PC-9 (cell line): Measurements from ENCODE around the gene ZNF256. TPM values are rescaled to one million over a fixed set of nuclear protein-coding genes. Genes with fewer than 3 reads are reported as not detected.
A peak's percentile ranks its signal among the peaks of the same experiment; 100 is the strongest.
"Not testable (repeated sequence)": the region's sequence is repeated elsewhere in the genome, so short reads cannot be mapped to it uniquely, and the experiment has no call there.

Source experiments
- BruUV-seq: library from RNA; stranded (reverse); fragments of 400-500 nt; replicated peaks from 2 replicates; lab custom pipeline; 2021; lab: Mats Ljungman, UMichigan
- CTCF ChIA-PET: fragments of 300-600 bp; sonication (Branson Sonifier 250); formaldehyde crosslinking; loops from one replicate; lab custom pipeline; 2022; ENCODE audit warnings: antibody characterized with exemption; lab: Charles Lee
- POLR2A ChIA-PET: fragments of 300-600 bp; sonication (Branson Sonifier 250); formaldehyde crosslinking; loops from one replicate; lab custom pipeline; 2022; ENCODE audit warnings: antibody characterized with exemption; ENCODE audit not compliant: unreplicated experiment; lab: Charles Lee
- DNase-seq, 2 experiments: peaks; one replicate each; pipeline versions ENCODE4 v3.0.0 to v3.0.0-alpha.2; 2015 to 2022; ENCODE audit warnings: mixed read lengths in 1 of 2
- H2AFZ ChIP-seq: fragments of 200-600 bp; sonication (generic); 2 replicates; pipeline ENCODE4 v1.8.1; 2017; ENCODE audit warnings: antibody characterized with exemption
- H3F3A ChIP-seq: fragments of 200-600 bp; sonication (generic); 2 replicates; pipeline ENCODE4 v1.8.1; 2017; ENCODE audit warnings: antibody characterized with exemption, mild to moderate bottlenecking, low read depth; ENCODE audit not compliant: insufficient read depth
- H3K27ac ChIP-seq: fragments of 200-600 bp; sonication (generic); 2 replicates; pipeline ENCODE4 v1.6.1; 2016; ENCODE audit warnings: mixed run types
- H3K27me3 ChIP-seq: fragments of 200-600 bp; sonication (generic); 2 replicates; pipeline ENCODE4 v1.6.1; 2016; ENCODE audit warnings: low read depth, mixed run types; ENCODE audit not compliant: insufficient read depth
- H3K36me3 ChIP-seq: fragments of 200-600 bp; sonication (generic); 2 replicates; pipeline ENCODE4 v1.6.1; 2016; ENCODE audit warnings: low read depth, mixed run types
- H3K4me1 ChIP-seq: fragments of 200-600 bp; sonication (generic); replicated peaks from 2 replicates; pipeline ENCODE4 v1.6.1; 2016; ENCODE audit warnings: mixed run types; ENCODE audit not compliant: insufficient read depth
- H3K4me2 ChIP-seq: fragments of 200-600 bp; sonication (generic); 2 replicates; pipeline ENCODE4 v1.6.1; 2017; ENCODE audit warnings: mixed run types
- H3K4me3 ChIP-seq: fragments of 200-600 bp; sonication (generic); 2 replicates; pipeline ENCODE4 v1.6.1; 2016; ENCODE audit warnings: mixed run types
- H3K79me2 ChIP-seq: fragments of 200-600 bp; sonication (generic); 2 replicates; pipeline ENCODE4 v1.6.1; 2017; ENCODE audit warnings: low read depth, mixed run types
- H3K9me2 ChIP-seq: fragments of 200-600 bp; sonication (generic); 2 replicates; pipeline ENCODE4 v1.8.1; 2017; ENCODE audit warnings: mild to moderate bottlenecking; ENCODE audit not compliant: insufficient read depth
- H3K9me3 ChIP-seq: fragments of 200-600 bp; sonication (generic); 2 replicates; pipeline ENCODE4 v1.8.1; 2016; ENCODE audit warnings: low read depth; ENCODE audit not compliant: insufficient read depth
- H4K20me1 ChIP-seq: fragments of 200-600 bp; sonication (generic); 2 replicates; pipeline ENCODE4 v1.8.1; 2017; ENCODE audit not compliant: insufficient read depth
- CTCF ChIP-seq: fragments of 200-600 bp; sonication (generic); conservative IDR thresholded peaks from 2 replicates; pipeline ENCODE4 v1.6.1; 2017; ENCODE audit warnings: mixed run types, antibody characterized with exemption, mild to moderate bottlenecking, moderate library complexity
- EZH2 ChIP-seq: fragments of 200-600 bp; sonication (generic); IDR thresholded peaks from 2 replicates; pipeline ENCODE4 v1.8.0; 2017; ENCODE audit warnings: antibody characterized with exemption, low read depth
- intact Hi-C: fragments of 100-400 bp; cut with micrococcal nuclease; formaldehyde crosslinking; loops from one replicate; pipeline ENCODE4 v1.10.0; 2022; ENCODE audit not compliant: unreplicated experiment
- total RNA-seq: library from RNA; stranded (reverse); gene quantifications from 2 replicates; pipeline ENCODE4 v1.2.3, GENCODE V29; 2021

ZNF256 gene
- total RNA-seq, 1 experiment from 2014 or later = 6.4 TPM

- H3K4me2 ChIP-seq = no peak overlapping the region
Observed at GRCh38 chr19:57935731-57936130, 11.8 kb downstream of the ZNF256 start.

DNA sequence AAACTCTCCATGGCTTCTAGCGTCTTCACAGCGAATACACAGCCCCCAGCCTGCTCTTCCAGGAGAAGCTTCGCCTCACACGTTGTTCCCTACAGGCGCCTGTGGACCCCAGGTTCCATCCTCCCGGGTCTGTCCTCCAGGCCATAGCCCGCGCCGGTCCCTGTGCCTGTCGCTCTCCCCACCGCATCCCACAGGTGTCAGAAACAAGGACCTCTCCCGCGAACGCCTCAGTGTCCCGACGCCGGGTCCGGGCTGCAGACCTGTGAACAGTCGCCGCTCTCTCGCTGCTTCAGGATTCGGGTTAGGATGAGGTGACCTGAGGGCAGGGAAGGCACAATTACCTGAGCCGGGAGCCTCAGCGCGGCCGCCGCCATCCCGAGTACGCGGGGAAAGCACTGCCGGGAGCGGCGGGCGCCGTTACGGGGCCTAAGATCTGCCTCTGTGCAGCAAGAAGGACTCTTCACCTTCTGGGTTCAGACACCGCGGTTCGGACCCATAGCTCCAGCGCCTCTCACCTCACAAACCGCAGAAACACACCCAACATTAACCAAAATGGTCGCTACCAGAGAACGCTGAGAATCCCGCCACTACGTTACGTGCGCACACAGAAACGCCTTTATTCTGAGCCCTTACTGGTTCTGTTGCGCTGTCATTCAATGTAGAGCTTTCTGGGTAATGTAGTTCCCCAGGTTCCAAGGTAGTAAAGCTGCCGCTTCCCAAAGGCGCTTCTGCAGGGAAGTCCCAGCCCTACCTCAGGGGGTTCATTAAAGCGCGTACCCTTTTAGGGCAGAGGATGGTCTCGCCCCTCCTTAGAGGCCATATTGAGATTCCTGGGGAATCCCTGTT, 12.5 kb downstream of the ZNF256 start, which contains the start of gene ZNF418:
ZNF418 (minus strand) TSS at position 583 of the 846 bp plus-strand sequence. CDS start 1,580 bp downstream, outside the sequence.
- no peaks in the 10 kb centered on the region; the same call in 1 of the 2 replicates for H3K36me3 ChIP-seq
- peak within 1 kb of the TSS; percentile 67 for H3K4me2 ChIP-seq
- H3F3A ChIP-seq = no peaks in the 10 kb centered on the region
- CTCF ChIA-PET = no interaction called here
- no peaks in the 10 kb centered on the region for H3K79me2 ChIP-seq
- TF ChIP-seq EZH2 (no peak), CTCF (no peak)
- H3K27me3 ChIP-seq = no peaks in the 10 kb centered on the region
- no peaks in the 10 kb centered on the region for H3K4me1 ChIP-seq
- peak within 1 kb of the TSS; percentile 82 for H2AFZ ChIP-seq
- no peak within 1 kb of the TSS for H3K27ac ChIP-seq
- H3K9me2 ChIP-seq = no peaks in the 10 kb centered on the region
- BruUV-seq = no TSS peak
- H3K9me3 ChIP-seq = peaks cover 67% of the 10 kb centered on the region
- peak; percentile 49 to 65 for DNase-seq
- H4K20me1 ChIP-seq = no peaks in the 10 kb centered on the region
- POLR2A ChIA-PET = interaction anchor here (0.7 kb wide), 1 partner anchor 500 kb away, joined by 4 read pairs; the partner anchor contains the start of gene ZNF749
- intact Hi-C loops = no loop called here
- H3K4me3 ChIP-seq = peak within 1 kb of the TSS; percentile 60

More at GRCh38 chr19:57935731-57936130, 11.8 kb downstream of the ZNF256 start:
- BruUV-seq = no TSS peak
- Histone ChIP-seq H3K36me3 (peaks cover 6% of the 10 kb centered on the region; the same call in 1 of the 2 replicates), H3K4me3 (peak overlapping the region; percentile 60), H3K9me2 (no peaks in the 10 kb centered on the region), H3K79me2 (no peaks in the 10 kb centered on the region), H3K9me3 (peaks cover 73% of the 10 kb centered on the region), H3F3A (no peaks in the 10 kb centered on the region), H4K20me1 (no peaks in the 10 kb centered on the region), H3K27ac (no peak overlapping the region), H2AFZ (no peak overlapping the region), H3K4me1 (no peaks in the 10 kb centered on the region), H3K27me3 (no peaks in the 10 kb centered on the region)
- DNase-seq = no peak
- ChIA-PET POLR2A (interaction anchor here (0.7 kb wide), 1 partner anchor 500 kb away, joined by 4 read pairs; the partner anchor contains the start of gene ZNF749), CTCF (no interaction called here)
- intact Hi-C loops = no loop called here
- TF ChIP-seq EZH2 (no peak), CTCF (no peak)

- Histone ChIP-seq H2AFZ (no peak overlapping the region), H3K27ac (no peak overlapping the region), H3K4me3 (no peak overlapping the region), H3K36me3 (no peaks in the 10 kb centered on the region), H3K79me2 (no peaks in the 10 kb centered on the region), H3K9me3 (peaks cover 45% of the 10 kb centered on the region), H3F3A (no peaks in the 10 kb centered on the region), H3K4me1 (no peaks in the 10 kb centered on the region), H4K20me1 (no peaks in the 10 kb centered on the region), H3K9me2 (no peaks in the 10 kb centered on the region), H3K27me3 (peaks cover 13% of the 10 kb centered on the region), H3K4me2 (no peak overlapping the region)
- POLR2A ChIA-PET = no interaction called here
- intact Hi-C loops = no loop called here
- TF ChIP-seq EZH2 (no peak), CTCF (no peak)
- CTCF ChIA-PET = no interaction called here
- no TSS peak for BruUV-seq
- DNase-seq = no peak
Observed at GRCh38 chr19:57927587-57927986, 19.9 kb downstream of the ZNF256 start.

- Histone ChIP-seq H2AFZ (peak within 1 kb of the TSS; percentile 76), H3K36me3 (peaks cover 21% of the 10 kb centered on the region), H3K4me3 (peak within 1 kb of the TSS; percentile 63), H3K4me2 (peak within 1 kb of the TSS; percentile 98), H3K9me3 (peaks cover 31% of the 10 kb centered on the region; the same call in 1 of the 2 replicates), H3K79me2 (peaks cover 18% of the 10 kb centered on the region)
- ChIA-PET POLR2A (interaction anchor here (0.6 to 1.2 kb wide), 4 partner anchors 97 to 1249 kb away, joined by 3 to 25 read pairs (median 4); partner anchors contain the start of gene ZNF551), CTCF (interaction anchor here (0.6 kb wide), 1 partner anchor 86 kb away, joined by 3 read pairs; no protein-coding TSS in a partner anchor)
- not testable (repeated sequence) for H3K27ac ChIP-seq, BruUV-seq, H4K20me1 ChIP-seq, H3K27me3 ChIP-seq, H3F3A ChIP-seq, H3K9me2 ChIP-seq, H3K4me1 ChIP-seq
- DNase-seq = peak; percentile 82 to 94
- intact Hi-C loops = loop anchor here (1.0 to 5.0 kb wide), 2 partner anchors 337 to 439 kb away; partner anchors contain the start of gene ZNF772
Observed at GRCh38 chr19:57916168-57916995, 31.1 kb downstream of the ZNF256 start, which contains the start of gene ZNF417. TSS of gene ZNF417 (minus strand) at chr19:57916592. CDS start at chr19:57916411, 181 bp downstream.
